Activated effector memory CD4-positive, alpha-beta T cell treated with Interleukin-2 at 50 U/mL for 16 hours (primary cell): Measurements from ENCODE around the gene RHOB.

Source experiments
- DNase-seq: peaks from one replicate; pipeline ENCODE4 v3.0.0-alpha.2; 2020

Gene RHOB

DNA sequence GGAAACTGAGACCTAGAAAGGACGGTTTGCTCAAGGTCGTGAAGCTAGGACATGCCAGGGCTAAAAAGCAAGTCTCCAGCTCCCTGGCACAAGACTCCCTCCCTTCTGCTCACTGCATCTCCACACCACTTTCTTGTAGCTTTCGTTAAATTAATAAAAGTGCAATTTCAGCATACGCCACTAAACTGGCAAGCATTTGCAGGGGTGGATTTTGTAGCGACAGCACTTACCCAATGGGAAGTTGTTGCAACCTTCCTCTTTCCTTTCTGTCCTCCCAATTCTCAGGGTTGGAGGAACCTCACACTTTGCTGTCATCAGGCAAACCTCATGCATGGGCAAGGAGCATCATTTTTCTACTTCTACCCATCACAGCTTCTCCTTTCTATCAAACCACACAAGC is 7.4 kb upstream of the RHOB start:
- DNase-seq, result no peak

DNA sequence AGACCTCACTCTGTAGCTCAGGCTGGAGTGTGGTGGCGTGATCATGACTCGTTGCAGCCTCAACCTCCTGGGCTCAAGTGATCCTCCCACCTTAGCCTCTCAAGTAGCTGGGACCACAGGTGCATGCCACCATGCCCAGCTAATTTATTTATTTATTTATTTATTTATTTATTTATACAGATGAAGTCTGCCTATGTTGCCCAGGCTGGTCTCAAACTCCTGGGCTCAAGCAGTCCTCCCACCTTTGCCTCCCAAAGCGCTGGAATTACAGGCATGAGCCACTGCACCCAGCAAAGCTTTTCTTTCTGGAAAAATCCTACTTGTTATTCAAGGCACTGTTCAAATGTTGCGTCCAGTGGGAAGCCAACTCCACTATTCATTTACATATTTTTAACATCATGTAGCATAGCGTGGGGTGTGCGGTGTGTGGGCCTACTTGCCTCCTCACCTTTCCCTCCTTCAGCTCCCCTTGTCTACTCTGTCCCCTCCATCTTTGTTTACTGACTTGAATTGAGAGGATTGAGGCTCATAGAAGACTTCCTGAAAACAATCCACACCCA is 6.8 kb upstream of the RHOB start:
- DNase-seq, result no peak

DNA sequence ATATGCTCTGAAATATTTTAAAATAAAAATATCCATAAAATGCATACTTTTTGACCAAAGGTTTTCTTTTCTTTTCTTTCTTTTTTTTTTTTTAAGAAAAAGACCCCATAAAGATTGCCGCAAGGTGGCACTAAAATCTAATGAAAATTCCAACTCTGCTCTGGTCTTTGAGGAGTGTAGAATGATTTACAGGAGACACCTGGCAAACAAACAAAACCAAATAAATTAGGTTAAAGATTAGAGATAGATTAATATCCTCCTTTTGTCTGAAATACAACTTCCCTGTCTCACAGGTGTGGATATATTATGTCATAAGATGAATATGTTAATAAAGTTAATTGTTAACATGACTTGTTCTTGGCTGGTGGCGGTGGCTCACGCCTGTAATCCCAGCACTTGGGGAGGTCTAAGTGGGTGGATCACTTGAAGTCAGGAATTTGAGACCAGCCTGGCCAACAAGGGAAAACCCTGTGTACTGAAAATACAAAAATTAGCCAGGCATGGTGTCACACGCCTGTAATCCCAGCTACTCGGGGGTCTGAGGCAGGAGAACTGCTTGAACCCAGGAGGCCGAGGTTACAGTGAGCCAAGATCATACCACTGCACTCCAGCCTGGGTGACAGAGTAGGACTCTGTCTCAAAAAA is 3.5 kb upstream of the RHOB start:
- no peak for DNase-seq

DNA sequence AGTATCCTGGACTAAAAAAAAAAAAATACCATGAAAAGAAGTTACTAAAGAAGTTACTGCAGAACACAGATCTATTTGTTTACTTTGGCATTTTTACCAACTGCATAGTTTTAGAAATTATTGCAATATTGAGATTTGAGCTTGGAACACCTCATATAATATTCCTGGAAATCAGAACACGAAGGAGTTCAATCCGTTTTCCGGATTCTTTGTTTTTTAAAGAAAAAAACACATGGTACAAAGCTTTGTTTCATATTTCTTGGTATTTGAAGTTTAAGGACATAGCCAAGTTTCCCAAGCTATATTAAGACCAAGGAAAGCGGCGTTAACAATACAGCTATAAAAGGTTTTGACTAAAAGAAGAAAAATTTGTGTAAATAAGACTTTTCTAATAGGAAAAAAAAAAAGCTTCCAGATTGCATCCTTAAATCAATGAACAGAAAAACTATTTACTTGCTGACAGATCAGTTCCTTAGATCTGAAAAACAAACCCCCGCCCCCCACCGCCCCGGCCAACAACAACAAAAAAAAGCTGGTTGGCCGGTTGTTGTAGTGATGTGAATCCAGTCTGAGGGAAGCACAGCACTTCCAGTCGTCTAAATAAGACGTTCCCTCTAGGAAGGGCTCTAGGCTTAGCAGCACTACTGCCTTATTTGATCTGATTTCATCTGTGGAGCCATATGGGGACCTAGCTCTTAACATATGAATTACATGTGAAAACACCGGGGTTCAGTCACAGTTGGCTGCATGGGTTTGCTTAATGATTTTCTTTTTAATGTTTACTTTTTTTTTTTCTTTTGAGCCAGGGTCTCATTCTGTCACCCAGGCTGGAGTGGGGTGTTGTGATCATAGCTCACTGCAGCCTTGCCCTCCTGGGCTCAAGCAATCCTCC is 2.5 kb upstream of the RHOB start:
- DNase-seq, result no peak

DNA sequence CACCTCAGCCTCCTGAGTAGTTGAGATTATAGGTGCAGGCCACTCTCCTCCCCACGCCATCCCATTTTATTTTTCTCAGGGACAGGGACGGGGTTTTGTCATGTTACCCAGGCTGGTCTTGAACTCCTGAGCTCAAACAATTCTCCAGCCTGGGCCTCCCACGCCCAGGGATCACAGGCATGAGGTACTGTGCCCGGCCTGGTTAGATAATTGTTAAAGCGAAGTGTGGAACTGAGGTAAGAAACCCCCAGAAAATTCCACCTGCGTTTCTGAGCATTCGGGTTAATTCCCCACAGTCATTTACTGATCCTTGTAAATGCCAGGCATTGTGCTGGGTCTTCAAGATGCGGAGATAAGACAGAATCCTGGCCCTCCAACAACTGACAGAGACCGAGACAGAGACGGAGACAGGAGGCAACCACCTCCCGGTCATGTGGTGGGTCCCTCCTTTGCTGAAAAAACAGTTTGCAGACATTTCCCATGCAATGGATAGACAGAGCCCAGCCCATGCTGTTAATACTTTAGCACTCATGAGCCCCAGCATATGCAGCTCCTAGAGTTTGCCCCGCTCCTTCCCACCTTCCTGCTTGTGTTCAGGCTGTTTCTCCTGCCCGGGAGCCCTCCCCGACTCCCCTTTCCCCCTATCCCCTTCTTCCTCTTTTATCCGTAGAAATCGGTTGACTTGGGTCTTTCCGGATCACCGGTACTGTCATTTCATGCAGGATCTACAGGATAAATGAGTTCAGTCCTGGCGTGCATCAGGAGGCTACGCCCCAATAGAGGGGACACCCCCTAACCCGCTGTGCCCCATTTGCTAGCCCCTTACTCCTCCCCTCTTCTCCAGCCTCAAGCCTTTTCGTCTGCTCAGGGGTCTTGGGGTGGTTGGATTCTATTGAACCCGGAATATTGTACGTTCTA is 1.6 kb upstream of the RHOB start:
- no peak for DNase-seq

DNA sequence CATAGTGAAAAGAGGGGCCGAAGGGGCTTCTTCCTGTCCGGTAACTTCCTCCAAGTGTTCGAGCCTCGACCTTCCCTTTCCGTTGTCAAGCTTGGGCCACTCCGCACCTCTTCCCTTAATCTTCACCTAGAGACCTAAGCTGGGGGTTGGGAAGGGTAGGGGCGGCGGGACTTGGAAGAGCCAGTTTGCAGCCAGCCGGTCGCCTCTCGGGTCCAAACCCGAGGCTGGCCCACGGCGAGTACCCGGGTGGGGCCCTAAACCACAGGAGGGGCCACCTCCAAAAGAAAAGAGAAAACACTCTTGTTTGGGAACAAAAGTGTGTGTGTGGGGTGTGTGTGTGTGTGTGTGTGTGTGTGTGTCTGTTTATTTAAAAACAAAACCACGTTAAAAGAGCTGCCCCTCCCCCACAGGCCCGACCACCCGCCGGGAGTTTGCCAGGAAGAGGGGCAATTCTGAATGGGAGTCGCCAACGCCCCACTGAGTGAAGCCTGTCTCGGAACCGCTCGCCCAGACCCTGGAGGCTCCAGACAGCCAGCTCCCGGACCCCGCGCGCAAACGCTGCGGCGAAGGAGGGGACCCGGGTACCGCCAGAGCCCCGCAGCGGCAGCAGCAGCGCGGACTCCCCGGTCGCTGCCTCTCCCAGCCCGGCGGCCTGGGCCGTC is 488 bp upstream of the RHOB start:
- DNase-seq, result no peak

DNA sequence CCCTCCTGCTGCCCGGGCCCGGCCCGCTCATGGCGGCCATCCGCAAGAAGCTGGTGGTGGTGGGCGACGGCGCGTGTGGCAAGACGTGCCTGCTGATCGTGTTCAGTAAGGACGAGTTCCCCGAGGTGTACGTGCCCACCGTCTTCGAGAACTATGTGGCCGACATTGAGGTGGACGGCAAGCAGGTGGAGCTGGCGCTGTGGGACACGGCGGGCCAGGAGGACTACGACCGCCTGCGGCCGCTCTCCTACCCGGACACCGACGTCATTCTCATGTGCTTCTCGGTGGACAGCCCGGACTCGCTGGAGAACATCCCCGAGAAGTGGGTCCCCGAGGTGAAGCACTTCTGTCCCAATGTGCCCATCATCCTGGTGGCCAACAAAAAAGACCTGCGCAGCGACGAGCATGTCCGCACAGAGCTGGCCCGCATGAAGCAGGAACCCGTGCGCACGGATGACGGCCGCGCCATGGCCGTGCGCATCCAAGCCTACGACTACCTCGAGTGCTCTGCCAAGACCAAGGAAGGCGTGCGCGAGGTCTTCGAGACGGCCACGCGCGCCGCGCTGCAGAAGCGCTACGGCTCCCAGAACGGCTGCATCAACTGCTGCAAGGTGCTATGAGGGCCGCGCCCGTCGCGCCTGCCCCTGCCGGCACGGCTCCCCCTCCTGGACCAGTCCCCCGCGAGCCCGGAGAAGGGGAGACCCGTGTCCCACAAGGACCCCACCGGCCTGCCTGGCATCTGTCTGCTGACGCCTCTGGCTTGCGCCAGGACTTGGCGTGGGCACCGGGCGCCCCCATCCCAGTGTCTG is 767 bp downstream of the RHOB start:
- DNase-seq, result no peak

DNA sequence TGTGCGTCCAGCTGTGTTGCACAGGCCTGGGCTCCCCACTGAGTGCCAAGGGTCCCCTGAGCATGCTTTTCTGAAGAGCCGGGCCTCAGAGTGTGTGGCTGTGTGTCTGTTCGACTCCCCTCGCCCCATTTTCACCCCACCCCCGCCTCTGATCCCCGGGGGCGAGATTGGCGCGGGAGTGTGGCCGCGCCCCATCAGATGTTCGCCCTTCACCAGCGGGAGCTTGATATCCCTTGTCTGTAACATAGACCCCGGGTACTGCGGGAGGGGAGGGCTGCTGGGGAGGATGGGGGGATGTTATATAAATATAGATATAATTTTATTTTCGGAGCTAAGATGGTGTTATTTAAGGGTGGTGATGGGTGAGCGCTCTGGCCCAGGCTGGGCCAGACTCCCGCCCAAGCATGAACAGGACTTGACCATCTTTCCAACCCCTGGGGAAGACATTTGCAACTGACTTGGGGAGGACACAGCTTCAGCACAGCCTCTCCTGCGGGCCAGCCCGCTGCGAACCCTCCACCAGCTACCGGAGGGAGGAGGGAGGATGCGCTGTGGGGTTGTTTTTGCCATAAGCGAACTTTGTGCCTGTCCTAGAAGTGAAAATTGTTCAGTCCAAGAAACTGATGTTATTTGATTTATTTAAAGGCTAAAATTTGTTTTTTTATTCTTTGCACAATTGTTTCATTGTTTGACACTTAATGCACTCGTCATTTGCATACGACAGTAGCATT is 1.5 kb downstream of the RHOB start:
- DNase-seq, result no peak

DNA sequence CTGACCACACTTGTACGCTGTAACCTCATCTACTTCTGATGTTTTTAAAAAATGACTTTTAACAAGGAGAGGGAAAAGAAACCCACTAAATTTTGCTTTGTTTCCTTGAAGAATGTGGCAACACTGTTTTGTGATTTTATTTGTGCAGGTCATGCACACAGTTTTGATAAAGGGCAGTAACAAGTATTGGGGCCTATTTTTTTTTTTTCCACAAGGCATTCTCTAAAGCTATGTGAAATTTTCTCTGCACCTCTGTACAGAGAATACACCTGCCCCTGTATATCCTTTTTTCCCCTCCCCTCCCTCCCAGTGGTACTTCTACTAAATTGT is 2.1 kb downstream of the RHOB start:
- DNase-seq, result no peak

DNA sequence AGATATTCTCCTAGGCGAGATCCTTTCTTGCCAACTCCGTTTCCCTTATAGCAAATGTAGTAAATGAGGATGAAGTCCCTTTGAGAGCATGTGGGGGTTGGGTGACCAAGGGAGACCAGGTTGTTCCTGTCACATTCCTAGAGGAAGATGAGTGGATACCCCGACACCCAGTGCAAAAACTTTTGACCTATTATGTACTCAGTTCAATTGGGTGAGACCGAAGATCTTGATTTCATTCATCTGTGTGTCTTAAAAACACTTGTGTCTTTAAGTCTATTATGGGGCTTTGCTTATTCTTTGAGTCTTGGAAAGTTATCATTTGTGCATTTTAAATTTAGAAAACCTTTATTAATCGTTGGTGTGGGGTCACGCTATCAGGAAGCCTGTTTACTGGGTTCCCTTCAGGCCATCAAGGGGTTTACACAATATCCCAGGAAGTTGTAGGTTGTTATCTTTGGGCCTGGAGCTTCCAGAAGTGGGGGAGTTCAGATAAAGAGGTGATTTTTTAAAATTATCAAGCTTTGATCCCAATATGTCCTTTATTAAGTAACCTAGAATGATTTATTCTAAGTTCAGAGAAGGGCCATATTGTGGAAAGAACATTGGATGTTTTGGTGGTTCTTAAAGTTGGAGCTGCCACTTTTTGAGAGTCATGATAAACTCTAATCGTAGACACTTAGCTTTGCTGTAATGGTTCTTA is 2.8 kb downstream of the RHOB start:
- no peak for DNase-seq

DNA sequence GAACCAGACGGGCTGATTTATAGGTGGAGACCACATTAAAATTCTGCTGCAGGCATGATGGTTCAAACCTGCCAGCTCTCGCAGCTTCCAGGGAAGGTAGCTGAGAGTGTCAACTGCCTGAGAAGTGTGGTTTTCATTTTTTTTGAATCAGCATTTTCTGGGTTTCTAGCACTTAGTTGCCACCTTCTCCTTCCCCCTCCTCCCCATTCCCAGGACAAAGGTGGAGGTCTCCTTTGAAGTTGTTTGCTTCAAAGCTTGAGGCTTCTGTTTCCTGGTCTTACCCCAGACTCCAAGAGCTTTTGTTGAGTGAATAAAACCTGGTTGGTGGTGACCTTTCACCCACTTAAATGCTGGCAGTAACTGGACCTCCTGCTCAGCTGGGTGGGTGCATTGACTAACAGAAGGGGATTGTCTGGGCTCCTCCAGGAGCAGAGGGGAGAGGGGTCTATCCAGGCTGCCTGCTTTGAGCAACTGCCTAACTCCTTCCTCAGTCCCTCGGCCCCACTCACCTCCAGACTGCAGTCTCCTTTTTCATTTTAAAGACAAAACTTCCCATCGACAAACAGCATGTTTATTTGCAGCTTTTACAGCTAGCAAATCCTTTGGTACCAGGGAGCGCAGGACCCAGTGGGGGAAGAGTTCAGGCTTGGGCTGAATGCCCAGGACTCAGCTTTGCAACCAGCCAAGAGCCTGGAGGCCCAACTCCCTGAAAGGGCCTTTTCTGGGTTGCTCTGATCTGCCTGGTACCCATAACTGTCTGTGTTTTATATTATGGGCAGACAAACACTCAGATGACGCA is 3.5 kb downstream of the RHOB start:
- no peak for DNase-seq

DNA sequence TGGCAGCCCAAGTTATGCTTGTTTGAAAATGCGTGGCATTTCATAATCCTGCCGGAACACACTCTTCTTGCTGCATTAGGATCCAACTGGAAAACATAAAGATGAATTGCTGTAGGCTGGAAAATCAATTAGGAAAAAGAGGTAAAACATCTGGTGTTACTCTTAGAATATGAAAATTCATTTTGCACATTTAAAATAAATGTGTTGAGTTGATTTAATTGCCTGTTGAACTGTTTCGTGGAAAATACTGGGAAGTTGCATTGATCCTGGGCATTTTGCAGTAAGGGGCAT is 4.1 kb downstream of the RHOB start:
- DNase-seq, result no peak

DNA sequence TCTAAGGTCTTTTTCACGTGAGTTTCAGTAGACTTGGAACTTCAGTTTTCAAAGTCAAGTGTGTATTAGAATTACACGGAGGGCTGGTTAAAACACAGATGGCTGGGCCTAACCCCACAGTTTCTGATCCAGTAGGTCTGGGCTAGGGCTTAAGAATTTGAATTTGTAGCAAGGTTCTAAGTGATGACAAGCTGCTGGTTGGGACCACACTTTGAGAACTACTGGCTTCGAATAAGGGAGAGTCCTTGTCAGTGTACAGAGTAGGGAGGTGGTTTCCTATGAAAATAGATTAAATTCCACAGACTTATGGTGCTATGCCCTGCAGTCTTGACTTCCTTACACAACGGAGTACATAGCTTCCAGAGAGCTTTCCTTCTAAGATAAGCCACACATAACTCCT is 4.5 kb downstream of the RHOB start:
- DNase-seq, result no peak

DNA sequence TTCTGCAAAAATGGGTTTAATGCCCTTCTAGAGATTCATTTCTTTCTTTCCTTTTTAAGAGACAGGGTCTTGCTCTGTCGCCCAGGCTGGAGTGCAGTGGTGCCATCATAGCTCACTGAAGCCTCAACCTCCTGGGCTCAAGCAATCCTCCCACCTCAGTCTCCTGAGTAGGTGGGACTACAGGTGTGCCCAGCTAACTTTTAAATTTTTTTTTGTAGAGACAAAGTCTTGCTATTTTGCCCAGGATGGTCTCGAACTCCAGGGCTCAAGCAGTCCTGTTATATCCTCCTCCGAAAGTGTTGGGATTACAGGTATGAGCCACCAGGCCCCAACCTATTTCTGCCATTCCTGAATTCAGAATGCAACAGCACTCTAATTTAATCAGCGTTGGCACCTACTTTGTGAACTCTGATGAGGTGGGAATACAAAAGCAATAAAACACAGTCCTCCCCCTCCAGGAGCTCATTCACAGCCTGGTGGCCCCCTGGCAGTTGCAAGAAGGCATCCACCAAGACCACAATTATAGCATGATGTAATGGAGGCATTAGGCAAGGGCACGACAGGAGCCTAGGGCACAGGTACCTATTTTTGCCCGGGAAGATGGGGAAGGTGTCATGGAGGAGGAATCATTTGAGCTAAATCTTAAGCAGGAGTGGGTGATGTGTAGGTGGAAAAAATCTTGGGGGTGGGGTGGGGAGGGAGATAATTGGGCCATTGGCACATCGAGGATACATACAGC is 5.1 kb downstream of the RHOB start:
- DNase-seq, result no peak

DNA sequence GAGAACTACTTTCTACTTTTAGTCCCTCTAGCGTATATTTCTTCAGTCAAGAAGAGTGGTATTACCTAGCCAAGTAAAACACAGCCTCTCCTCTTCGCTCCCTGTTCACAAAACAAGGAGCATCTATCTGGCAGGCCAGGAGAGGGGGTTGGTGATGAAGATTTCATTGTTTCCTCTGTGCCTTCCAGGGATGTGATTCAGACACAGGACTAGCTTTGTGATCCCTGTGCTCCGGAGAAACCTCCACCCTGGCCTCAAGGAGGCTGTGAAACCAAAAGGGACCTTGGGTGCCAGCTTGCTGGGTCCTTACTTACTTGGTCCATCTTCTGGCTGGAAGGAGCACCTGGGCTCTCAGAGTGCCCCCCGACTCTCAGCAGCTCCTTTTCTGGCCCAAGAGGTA is 5.7 kb downstream of the RHOB start:
- no peak for DNase-seq

DNA sequence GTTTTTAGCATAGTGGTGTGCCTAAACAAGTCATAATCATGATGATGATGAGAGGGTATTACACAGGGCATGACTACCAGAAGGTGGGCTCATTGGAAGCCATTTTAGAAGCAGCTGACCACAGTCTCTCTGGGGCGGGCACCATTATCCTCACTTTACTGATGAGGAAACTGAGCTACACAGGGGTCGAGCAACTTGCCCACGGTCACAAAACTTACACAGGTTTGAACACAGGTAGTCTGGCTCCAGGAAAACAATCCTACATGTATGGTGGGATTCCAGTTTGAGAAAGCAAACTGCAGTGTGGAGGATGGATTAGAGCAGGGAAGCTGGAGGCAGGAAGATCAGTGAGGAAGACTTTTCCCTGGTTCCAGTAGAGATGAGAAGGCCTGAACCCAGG is 6.2 kb downstream of the RHOB start:
- no peak for DNase-seq

DNA sequence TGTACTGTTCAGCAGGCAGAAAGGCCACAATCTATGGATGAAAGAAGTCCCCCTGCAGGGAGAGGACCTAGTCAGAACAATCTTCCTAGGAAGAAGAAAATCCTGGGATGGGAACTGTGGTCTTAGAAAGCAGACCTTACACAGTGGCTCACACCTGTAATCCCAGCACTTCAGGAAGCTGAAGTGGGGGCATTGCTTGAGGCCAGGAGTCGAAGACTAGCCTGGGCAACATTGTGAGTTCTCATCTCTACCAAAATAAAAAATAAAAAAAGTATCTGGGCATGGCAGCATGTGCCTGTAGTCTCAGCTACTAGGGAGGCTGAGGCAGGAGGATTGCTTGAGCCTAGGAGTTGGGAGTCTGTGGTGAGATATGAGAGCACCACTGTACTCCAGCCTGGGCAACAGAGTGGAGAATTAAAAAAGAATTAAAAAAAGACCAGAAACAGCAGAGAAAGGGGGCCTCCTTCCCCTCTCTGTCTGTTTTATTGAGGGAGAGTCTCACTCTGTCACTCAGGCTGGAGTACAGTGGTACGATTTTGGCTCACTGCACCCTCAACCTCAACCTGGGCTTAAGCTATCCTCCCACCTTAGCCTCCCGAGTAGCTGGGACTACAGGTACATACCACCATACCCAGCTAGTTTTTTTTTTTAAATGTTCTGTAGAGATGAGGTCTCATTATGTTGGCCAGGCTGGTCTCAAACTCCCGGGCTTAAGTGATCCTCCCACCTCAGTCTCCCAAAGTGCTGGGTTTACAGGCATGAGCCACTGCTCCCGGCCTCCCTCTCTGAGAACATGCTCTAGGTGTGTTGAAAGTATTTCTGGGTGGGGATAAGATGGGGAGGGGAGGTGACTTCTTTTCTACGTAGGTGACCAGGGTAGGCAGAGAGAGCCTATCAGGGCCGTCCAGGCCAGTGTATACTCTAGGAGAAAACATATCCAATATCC is 7.4 kb downstream of the RHOB start:
- DNase-seq, result no peak

DNA sequence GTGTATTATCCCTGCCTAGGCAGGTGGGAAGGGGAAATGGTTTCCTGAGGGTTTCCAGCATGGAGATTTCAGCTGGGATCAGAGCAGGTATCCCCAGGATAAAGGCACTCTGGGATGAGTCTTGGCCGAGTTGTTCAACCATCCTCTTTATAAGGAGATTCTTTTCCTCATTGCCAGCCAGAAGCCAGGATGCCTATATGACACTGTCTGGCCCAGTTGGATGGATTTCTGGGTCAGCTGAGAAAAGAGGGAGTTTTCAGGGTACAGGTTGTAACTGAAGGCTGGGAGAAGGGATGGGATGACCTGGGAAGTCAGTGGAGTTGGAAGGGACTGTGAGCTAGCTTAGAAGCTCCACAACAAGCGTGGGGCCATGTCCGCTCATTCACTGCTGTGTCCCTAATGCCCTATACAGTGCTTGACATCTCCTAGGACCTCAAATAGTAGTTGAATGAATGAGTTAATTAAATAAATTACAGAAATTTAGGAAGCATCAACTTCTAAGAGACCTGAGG is 8.3 kb downstream of the RHOB start:
- no peak for DNase-seq
